HCT116 (cell line): ENCODE measurements around the gene ERBB4. TPM values are rescaled to one million over a fixed set of nuclear protein-coding genes. Genes with fewer than 3 reads are reported as not detected.

Experiments used
- ATAC-seq: fragments of 200-7000 bp; cut with Tn5 transposase; 2 replicates; pipeline ENCODE4 v1.9.1; 2020; ENCODE audit warnings: mild to moderate bottlenecking, moderate library complexity
- BruUV-seq: library from RNA; stranded (reverse); fragments of 400-500 nt; replicated peaks from 2 replicates; lab custom pipeline; 2021; lab: Mats Ljungman, UMichigan
- CTCF ChIA-PET: fragments of 300-600 bp; sonication (Branson Sonifier 250); formaldehyde crosslinking; loops from one replicate; lab custom pipeline; 2021; ENCODE audit warnings: antibody characterized with exemption; lab: Charles Lee
- POLR2A ChIA-PET: fragments of 300-600, 350-600 bp; sonication (Branson Sonifier 250); formaldehyde crosslinking; loops from one replicate; lab custom pipeline; 2021; ENCODE audit warnings: antibody characterized with exemption; lab: Charles Lee
- RAD21 ChIA-PET, 2 experiments: fragments of 300-600 bp; sonication (Branson Sonifier 250); formaldehyde crosslinking; loops; one replicate each; lab custom pipeline; 2023; ENCODE audit warnings: low total read pairs in 2 of 2; ENCODE audit not compliant: uncharacterized antibody in 2 of 2, unreplicated experiment in 2 of 2, low non-redundant PET in 1 of 2; lab: Charles Lee
- DNase-seq: peaks from one replicate; pipeline ENCODE4 v3.0.0-alpha.2; 2010; ENCODE audit warnings: low read depth, low spot score
- H2AFZ ChIP-seq: fragments of 200-600 bp; shearing (Covaris generic), sonication (generic); 2 replicates; pipeline ENCODE4 v1.6.1; 2017; ENCODE audit warnings: low read depth, mixed run types, mixed read lengths, antibody characterized with exemption, low read length; ENCODE audit not compliant: poor library complexity, severe bottlenecking
- H3K27ac ChIP-seq: 2 replicates; pipeline ENCODE4 v1.5.1; 2012; ENCODE audit warnings: low read depth, low read length
- H3K27me3 ChIP-seq: fragments of 200-600 bp; sonication (generic); 2 replicates; pipeline ENCODE4 v1.6.1; 2016; ENCODE audit warnings: mixed run types, low read length, mixed read lengths; ENCODE audit not compliant: insufficient read depth
- H3K36me3 ChIP-seq, 2 experiments: fragments of 200-500 bp in 1 of 2; fragments of 200-600 bp in 1 of 2; sonication (Bioruptor generic) in 1 of 2; sonication (generic) in 1 of 2; 2 replicates each; pipeline versions ENCODE4 v1.5.1 to v1.6.1; 2014 to 2016; ENCODE audit warnings: low read length in 2 of 2, inconsistent platforms in 1 of 2, mixed read lengths in 1 of 2, mixed run types in 1 of 2; ENCODE audit not compliant: insufficient read depth in 2 of 2, control insufficient read depth in 1 of 2
- H3K4me1 ChIP-seq, 2 experiments: fragments of 200-600 bp in 1 of 2; sonication (generic) in 1 of 2; 2 replicates each; pipeline versions ENCODE4 v1.5.1 to v1.6.1; 2012 to 2017; ENCODE audit warnings: low read length in 2 of 2, inconsistent platforms in 1 of 2, mild to moderate bottlenecking in 1 of 2, mixed read lengths in 1 of 2, mixed run types in 1 of 2, moderate library complexity in 1 of 2; ENCODE audit not compliant: insufficient read depth in 2 of 2, control insufficient read depth in 1 of 2
- H3K4me2 ChIP-seq: fragments of 200-600 bp; sonication (generic); 2 replicates; pipeline ENCODE4 v1.6.1; 2017; ENCODE audit warnings: mixed run types, low read length, mixed read lengths
- H3K4me3 ChIP-seq, 2 experiments: fragments of 200-600 bp in 1 of 2; sonication (generic) in 1 of 2; replicated peaks in 1 of 2; 2 replicates each; pipeline ENCODE4 v1.5.1; 2011 to 2016; ENCODE audit warnings: low read length in 2 of 2, control low read depth in 1 of 2, low read depth in 1 of 2, mild to moderate bottlenecking in 1 of 2, mixed read lengths in 1 of 2, mixed run types in 1 of 2
- H3K79me2 ChIP-seq: fragments of 200-600 bp; sonication (generic); 2 replicates; pipeline ENCODE4 v1.6.1; 2017; ENCODE audit warnings: mild to moderate bottlenecking, mixed run types, low read length, moderate library complexity, mixed read lengths; ENCODE audit not compliant: insufficient read depth
- H3K9ac ChIP-seq: fragments of 200-600 bp; sonication (generic); 2 replicates; pipeline ENCODE4 v1.6.1; 2016; ENCODE audit warnings: low read length, mixed read lengths
- H3K9me2 ChIP-seq: fragments of 200-600 bp; sonication (generic), shearing (Covaris generic); 2 replicates; pipeline ENCODE4 v1.6.1; 2017; ENCODE audit warnings: mixed run types, mild to moderate bottlenecking, moderate library complexity; ENCODE audit not compliant: insufficient read depth
- H3K9me3 ChIP-seq, 2 experiments: fragments of 200-500 bp in 1 of 2; fragments of 200-600 bp in 1 of 2; sonication (Bioruptor generic) in 1 of 2; sonication (generic) in 1 of 2; 2 replicates each; pipeline ENCODE4 v1.6.1; 2014 to 2017; ENCODE audit warnings: low read length in 2 of 2, mixed read lengths in 2 of 2, inconsistent platforms in 1 of 2, low read depth in 1 of 2, mild to moderate bottlenecking in 1 of 2, mixed run types in 1 of 2, moderate library complexity in 1 of 2; ENCODE audit not compliant: control insufficient read depth in 1 of 2, insufficient read depth in 1 of 2
- H4K20me1 ChIP-seq: fragments of 200-600 bp; sonication (generic), shearing (Covaris generic); 2 replicates; pipeline ENCODE4 v1.6.1; 2017; ENCODE audit warnings: mixed run types, mild to moderate bottlenecking, moderate library complexity; ENCODE audit not compliant: insufficient read depth
- CBX3 ChIP-seq: IDR thresholded peaks from 2 replicates; pipeline ENCODE4 v1.6.1; 2012; ENCODE audit warnings: low read depth
- CTCF ChIP-seq, 3 experiments: fragments of 200-600 bp in 1 of 3; sonication (generic) in 1 of 3; IDR thresholded peaks in 2 of 3; conservative IDR thresholded peaks in 1 of 3; 2 replicates each; pipeline ENCODE4 v1.5.1; 2012 to 2017; ENCODE audit warnings: low read depth in 2 of 3, low read length in 2 of 3, antibody characterized with exemption in 1 of 3, borderline replicate concordance in 1 of 3, control low read depth in 1 of 3, mild to moderate bottlenecking in 1 of 3, mixed read lengths in 1 of 3, mixed run types in 1 of 3, moderate library complexity in 1 of 3; ENCODE audit not compliant: insufficient read depth in 1 of 3
- EGR1 ChIP-seq: IDR thresholded peaks from 2 replicates; pipeline ENCODE4 v1.6.1; 2012; ENCODE audit warnings: low read depth
- ELF1 ChIP-seq: IDR thresholded peaks from 2 replicates; pipeline ENCODE4 v1.6.1; 2012; ENCODE audit warnings: low read depth, borderline replicate concordance
- EZH2phosphoT487 ChIP-seq: fragments of 200-600 bp; IDR thresholded peaks from 2 replicates; pipeline ENCODE4 v1.6.1; 2018; ENCODE audit warnings: antibody characterized with exemption, borderline replicate concordance
- JUND ChIP-seq: IDR thresholded peaks from 2 replicates; pipeline ENCODE4 v1.6.1; 2012
- POLR2AphosphoS5 ChIP-seq: IDR thresholded peaks from 2 replicates; pipeline ENCODE4 v1.6.1; 2011; ENCODE audit warnings: mild to moderate bottlenecking, low read depth, low read length, moderate library complexity
- RAD21 ChIP-seq: IDR thresholded peaks from 2 replicates; pipeline ENCODE4 v1.6.1; 2012; ENCODE audit warnings: low read depth, mild to moderate bottlenecking
- SIN3A ChIP-seq: IDR thresholded peaks from 2 replicates; pipeline ENCODE4 v1.6.1; 2012; ENCODE audit warnings: low read depth
- SRF ChIP-seq: IDR thresholded peaks from 2 replicates; pipeline ENCODE4 v1.6.1; 2012; ENCODE audit warnings: low read depth
- ZFX ChIP-seq: fragments of 450-650 bp; IDR thresholded peaks from 2 replicates; pipeline ENCODE4 v1.6.1; 2017
- intact Hi-C: fragments of 100-400 bp; cut with micrococcal nuclease; formaldehyde crosslinking; loops from 2 replicates; pipeline ENCODE4 v1.10.0; 2022
- total RNA-seq: library from RNA; stranded (reverse); gene quantifications from one replicate; pipeline ENCODE4 v1.2.1, GENCODE V29; 2021; ENCODE audit not compliant: unreplicated experiment
- TF ChIP-seq, protein P1 (sequence below): IDR thresholded peaks from 2 replicates; pipeline ENCODE4 v1.6.1; 2012

The ERBB4 gene
- total RNA-seq, 1 experiment from 2014 or later, result 0.10 TPM

DNA sequence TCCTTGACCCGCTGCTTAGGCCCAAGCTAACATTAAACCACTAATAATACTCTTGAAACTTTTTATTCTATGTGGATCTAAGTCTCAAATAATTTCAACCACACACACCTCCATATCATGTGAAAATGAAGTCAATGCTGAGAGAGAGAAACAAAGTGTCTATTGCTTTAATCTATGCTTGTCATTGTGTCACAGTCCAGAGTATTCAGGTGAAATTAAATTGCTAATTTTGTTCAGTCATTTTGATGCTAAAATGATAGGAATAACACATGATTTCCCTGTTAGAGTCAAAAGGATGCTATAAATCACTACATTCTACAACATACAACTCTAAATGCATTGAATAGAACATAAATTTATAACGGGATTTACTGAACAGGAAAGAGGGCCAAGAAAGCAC lies 195.4 kb downstream of the ERBB4 start:
- Histone ChIP-seq H3K4me3 (no peak overlapping the region), H3K27ac (no peak overlapping the region), H3K9me2 (no peaks in the 10 kb centered on the region), H3K27me3 (no peaks in the 10 kb centered on the region), H2AFZ (no peak overlapping the region), H3K79me2 (no peaks in the 10 kb centered on the region), H3K4me2 (no peak overlapping the region), H3K9me3 (no peaks in the 10 kb centered on the region), H3K4me1 (no peaks in the 10 kb centered on the region), H4K20me1 (no peaks in the 10 kb centered on the region), H3K36me3 (no peaks in the 10 kb centered on the region), H3K9ac (no peak overlapping the region)
- no peak for ATAC-seq
- ChIA-PET CTCF (no interaction called here), POLR2A (no interaction called here), RAD21 (no interaction called here)
- intact Hi-C loops, result no loop called here
- no peak for DNase-seq
- TF ChIP-seq EZH2phosphoT487 (no peak), JUND (no peak), POLR2AphosphoS5 (no peak), RAD21 (no peak), EGR1 (no peak), CBX3 (no peak), ZFX (no peak), SIN3A (no peak), SRF (no peak), ELF1 (no peak), CTCF (IDR thresholded peaks at IDR 0.05 in 2 of 3, conservative IDR thresholded peaks at IDR 0.05 in 1 of 3; ENCODE audit: borderline replicate concordance in 1 of 3, insufficient read depth in 1 of 3, low read depth in 2 of 3, low read length in 2 of 3) (no peak)
- TF ChIP-seq, protein P1, sequence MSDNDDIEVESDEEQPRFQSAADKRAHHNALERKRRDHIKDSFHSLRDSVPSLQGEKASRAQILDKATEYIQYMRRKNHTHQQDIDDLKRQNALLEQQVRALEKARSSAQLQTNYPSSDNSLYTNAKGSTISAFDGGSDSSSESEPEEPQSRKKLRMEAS, result no peak
- BruUV-seq, result no TSS peak
